Suprapubic skin (tissue), 4 donors: ENCODE data around the gene MAP7. TPM values are rescaled to one million over a fixed set of nuclear protein-coding genes. Genes with fewer than 3 reads are reported as not detected.

ENCODE experiments used
- DNase-seq, 2 donors: peaks; one replicate each; pipeline ENCODE4 v3.0.0-alpha.2; 2019; ENCODE audit warnings: low spot score in 2 of 2
- H3K27ac ChIP-seq: fragments of 200-600 bp; sonication (generic); one replicate; pipeline ENCODE4 v1.5.1; 2019
- H3K27me3 ChIP-seq: fragments of 200-600 bp; sonication (generic); one replicate; pipeline ENCODE4 v1.5.1; 2019
- H3K36me3 ChIP-seq: fragments of 200-600 bp; sonication (generic); one replicate; pipeline ENCODE4 v1.5.1; 2019
- H3K4me1 ChIP-seq: fragments of 200-600 bp; sonication (generic); one replicate; pipeline ENCODE4 v1.5.1; 2019
- H3K4me3 ChIP-seq: fragments of 200-600 bp; sonication (generic); one replicate; pipeline ENCODE4 v1.5.1; 2019; ENCODE audit warnings: mild to moderate bottlenecking
- H3K9me3 ChIP-seq: fragments of 200-600 bp; sonication (generic); one replicate; pipeline ENCODE4 v1.5.1; 2019
- EP300 ChIP-seq: sonication (generic); formaldehyde crosslinking; IDR thresholded peaks from one replicate; pipeline ENCODE4 v1.6.1; 2017; ENCODE audit warnings: antibody characterized with exemption
- POLR2A ChIP-seq, 2 donors: fragments of 450-650 bp; IDR thresholded peaks; one replicate each; pipeline ENCODE4 v1.6.1; 2017; ENCODE audit warnings: antibody characterized with exemption in 2 of 2, mild to moderate bottlenecking in 2 of 2, moderate library complexity in 2 of 2
- POLR2AphosphoS5 ChIP-seq, 3 donors: sonication (generic); formaldehyde crosslinking; IDR thresholded peaks; one replicate each; pipeline ENCODE4 v1.6.1; 2017; ENCODE audit warnings: antibody characterized with exemption in 3 of 3
- WGBS: methylation state at CpG from one replicate; pipeline ENCODE4 v1.1.5; 2018; 5-methylcytosine and 5-hydroxymethylcytosine counted together
- total RNA-seq, 4 donors: library from RNA; depleted of rRNA; stranded (reverse); fragments of >200 nt; gene quantifications; one replicate each; pipeline ENCODE4 v1.1.0, GENCODE V29; 2016
- TF ChIP-seq, protein P1 (sequence below), 2 donors: fragments of 200-600 bp in 1 of 2; fragments of 450-650 bp in 1 of 2; sonication (generic) in 1 of 2; IDR thresholded peaks; one replicate each; pipeline ENCODE4 v1.5.1; 2016 to 2019; ENCODE audit warnings: antibody characterized with exemption in 2 of 2, mild to moderate bottlenecking in 1 of 2, moderate library complexity in 1 of 2

MAP7 gene
- total RNA-seq, 4 donors from 2014 or later = 25.9 to 41.0 (median 28.8) TPM

DNA sequence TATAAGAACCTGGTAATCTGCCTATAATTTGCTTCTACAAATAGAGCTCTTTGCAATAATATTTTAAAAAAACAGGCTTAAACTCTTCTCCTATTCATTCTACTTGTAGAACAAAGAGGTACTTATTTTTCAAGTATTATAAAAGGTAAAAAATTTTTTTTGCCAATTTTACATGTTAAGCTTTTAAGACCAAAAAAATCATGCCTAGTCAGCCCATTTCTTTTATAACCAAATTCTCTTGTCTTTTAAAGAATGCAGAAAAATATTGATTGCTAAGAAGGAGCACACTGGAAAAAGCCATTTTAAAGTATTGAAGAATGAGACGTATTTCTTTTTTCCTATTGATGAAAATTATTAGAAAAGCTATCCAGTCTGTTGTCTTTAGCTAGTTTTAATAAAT is 206.5 kb downstream of the MAP7 start:
- Histone ChIP-seq H3K36me3 (peaks cover 9% of the 10 kb centered on the region), H3K4me1 (peaks cover 2% of the 10 kb centered on the region), H3K27ac (no peak overlapping the region), H3K9me3 (no peaks in the 10 kb centered on the region), H3K4me3 (no peak overlapping the region), H3K27me3 (no peaks in the 10 kb centered on the region)
- 88% methylated on average over 1 of the region's 1 CpG for WGBS
- TF ChIP-seq, protein P1, sequence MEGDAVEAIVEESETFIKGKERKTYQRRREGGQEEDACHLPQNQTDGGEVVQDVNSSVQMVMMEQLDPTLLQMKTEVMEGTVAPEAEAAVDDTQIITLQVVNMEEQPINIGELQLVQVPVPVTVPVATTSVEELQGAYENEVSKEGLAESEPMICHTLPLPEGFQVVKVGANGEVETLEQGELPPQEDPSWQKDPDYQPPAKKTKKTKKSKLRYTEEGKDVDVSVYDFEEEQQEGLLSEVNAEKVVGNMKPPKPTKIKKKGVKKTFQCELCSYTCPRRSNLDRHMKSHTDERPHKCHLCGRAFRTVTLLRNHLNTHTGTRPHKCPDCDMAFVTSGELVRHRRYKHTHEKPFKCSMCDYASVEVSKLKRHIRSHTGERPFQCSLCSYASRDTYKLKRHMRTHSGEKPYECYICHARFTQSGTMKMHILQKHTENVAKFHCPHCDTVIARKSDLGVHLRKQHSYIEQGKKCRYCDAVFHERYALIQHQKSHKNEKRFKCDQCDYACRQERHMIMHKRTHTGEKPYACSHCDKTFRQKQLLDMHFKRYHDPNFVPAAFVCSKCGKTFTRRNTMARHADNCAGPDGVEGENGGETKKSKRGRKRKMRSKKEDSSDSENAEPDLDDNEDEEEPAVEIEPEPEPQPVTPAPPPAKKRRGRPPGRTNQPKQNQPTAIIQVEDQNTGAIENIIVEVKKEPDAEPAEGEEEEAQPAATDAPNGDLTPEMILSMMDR (IDR thresholded peaks at IDR 0.05) = no peak
- no peak for TF ChIP-seq EP300
- no peak for TF ChIP-seq POLR2A (IDR thresholded peaks at IDR 0.05)
- no peak for DNase-seq

DNA sequence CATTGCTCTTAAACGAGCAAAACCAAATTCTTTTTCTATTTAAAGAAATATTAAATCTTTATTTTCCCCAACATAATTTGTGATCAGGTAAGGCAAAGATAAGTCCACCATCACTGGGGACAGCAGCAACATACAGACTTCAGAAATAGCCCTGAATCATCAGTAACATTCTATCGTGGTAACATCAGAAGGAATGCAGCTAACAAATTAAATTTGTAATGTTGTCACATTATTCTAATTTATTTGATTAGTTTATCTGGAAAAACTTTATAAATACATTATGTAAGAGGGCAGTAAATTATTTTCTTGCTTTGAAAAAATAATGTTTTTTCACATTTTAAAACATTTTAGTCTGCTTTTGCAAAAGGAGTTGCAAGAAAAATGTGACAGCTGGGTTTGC is 206.9 kb downstream of the MAP7 start:
- peaks cover 9% of the 10 kb centered on the region for H3K36me3 ChIP-seq
- WGBS = 49% methylated on average over 2 of the region's 2 CpGs
- H3K9me3 ChIP-seq = no peaks in the 10 kb centered on the region
- TF ChIP-seq POLR2A (IDR thresholded peaks at IDR 0.05) (no peak), POLR2AphosphoS5 (IDR thresholded peaks at IDR 0.05) (no peak), EP300 (no peak)
- TF ChIP-seq, protein P1 (IDR thresholded peaks at IDR 0.05) = no peak
- no peaks in the 10 kb centered on the region for H3K27me3 ChIP-seq
- H3K27ac ChIP-seq = no peak overlapping the region
- no peak for DNase-seq
- peaks cover 2% of the 10 kb centered on the region for H3K4me1 ChIP-seq
- no peak overlapping the region for H3K4me3 ChIP-seq

DNA sequence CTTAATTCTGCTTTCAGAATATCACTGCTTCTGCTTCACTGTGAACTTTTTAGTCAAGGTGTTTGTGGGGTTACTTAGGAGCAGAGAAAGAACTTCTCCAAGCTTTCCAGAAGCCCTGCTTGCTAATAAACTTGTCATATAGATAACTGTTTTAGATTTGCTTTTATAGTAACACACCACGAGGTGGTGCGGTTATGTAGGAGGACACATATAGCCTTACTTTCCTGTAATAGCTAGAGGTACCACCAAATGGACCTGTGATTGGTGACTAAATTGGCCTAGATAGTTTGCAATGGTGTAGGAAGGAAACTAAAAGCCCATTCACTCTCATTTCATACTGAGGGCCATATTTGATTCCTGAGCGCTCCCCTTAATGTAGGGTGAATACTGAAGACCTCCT is 208.3 kb downstream of the MAP7 start:
- no peak overlapping the region for H3K27ac ChIP-seq
- peaks cover 9% of the 10 kb centered on the region for H3K36me3 ChIP-seq
- H3K4me3 ChIP-seq = no peak overlapping the region
- 91% methylated on average over 3 of the region's 3 CpGs for WGBS
- no peaks in the 10 kb centered on the region for H3K27me3 ChIP-seq
- H3K9me3 ChIP-seq = no peaks in the 10 kb centered on the region
- no peaks in the 10 kb centered on the region for H3K4me1 ChIP-seq
- DNase-seq = no peak
- TF ChIP-seq POLR2AphosphoS5 (IDR thresholded peaks at IDR 0.05) (no peak), EP300 (no peak), POLR2A (IDR thresholded peaks at IDR 0.05) (no peak)
- TF ChIP-seq, protein P1 (IDR thresholded peaks at IDR 0.05) = no peak

DNA sequence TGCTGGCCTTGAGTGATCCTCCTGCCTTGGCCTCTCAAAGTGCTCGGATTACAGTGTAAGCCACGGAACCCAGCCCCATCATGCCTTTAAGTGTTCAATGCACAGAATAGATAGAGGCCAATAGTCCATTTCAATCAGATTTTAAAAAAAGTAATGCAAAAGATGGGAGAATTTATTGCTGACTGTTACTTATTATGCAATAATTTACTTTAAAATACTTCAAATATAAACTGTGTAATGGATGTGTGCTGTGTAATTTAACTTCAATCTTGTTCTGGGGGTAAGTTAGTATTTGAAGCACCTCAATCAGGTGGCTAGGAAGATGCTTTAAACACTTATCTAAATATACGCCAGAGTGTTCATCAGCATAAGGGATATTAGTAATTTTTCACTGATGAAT is 208.9 kb downstream of the MAP7 start:
- TF ChIP-seq EP300 = no peak
- TF ChIP-seq POLR2A (IDR thresholded peaks at IDR 0.05) = no peak
- TF ChIP-seq, protein P1 (IDR thresholded peaks at IDR 0.05) = no peak
- Histone ChIP-seq H3K36me3 (peaks cover 9% of the 10 kb centered on the region), H3K27me3 (no peaks in the 10 kb centered on the region), H3K9me3 (no peaks in the 10 kb centered on the region), H3K27ac (no peak overlapping the region), H3K4me3 (no peak overlapping the region), H3K4me1 (no peaks in the 10 kb centered on the region)
- WGBS = 100% methylated on average over 3 of the region's 3 CpGs
- no peak for DNase-seq

DNA sequence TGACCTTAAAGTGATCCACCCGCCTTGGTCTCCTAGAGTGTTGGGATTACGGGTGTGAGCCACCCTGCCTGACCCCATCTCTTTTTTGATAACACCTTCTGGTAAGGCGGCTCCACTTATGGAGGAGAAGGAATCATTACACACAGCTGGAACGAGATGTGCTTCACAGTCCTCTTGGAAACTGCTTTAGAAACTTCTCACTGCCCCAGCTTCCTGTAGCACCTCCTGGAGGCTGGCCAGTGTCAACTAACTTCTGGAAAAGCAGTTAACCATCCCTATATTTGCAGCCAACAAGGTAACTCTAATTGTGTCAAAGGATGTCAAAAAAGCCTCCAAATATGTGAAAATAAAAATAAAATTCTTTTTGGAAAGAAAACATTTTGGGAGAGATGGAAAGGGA is 211.7 kb downstream of the MAP7 start:
- TF ChIP-seq POLR2AphosphoS5 (IDR thresholded peaks at IDR 0.05) (no peak), POLR2A (IDR thresholded peaks at IDR 0.05) (no peak), EP300 (no peak)
- TF ChIP-seq, protein P1 (IDR thresholded peaks at IDR 0.05) = no peak
- Histone ChIP-seq H3K27ac (no peak overlapping the region), H3K9me3 (no peaks in the 10 kb centered on the region), H3K36me3 (no peaks in the 10 kb centered on the region), H3K4me3 (no peak overlapping the region), H3K27me3 (no peaks in the 10 kb centered on the region), H3K4me1 (no peaks in the 10 kb centered on the region)
- no peak for DNase-seq
- 87% methylated on average over 4 of the region's 4 CpGs for WGBS
